ENCODE results near the gene OTOP1. TPM values are rescaled to one million over a fixed set of nuclear protein-coding genes. Genes with fewer than 3 reads are reported as not detected.
A peak's percentile ranks its signal among the peaks of the same experiment; 100 is the strongest.

OTOP1 gene
- total RNA-seq (not detected), polyA plus RNA-seq (not detected)

DNA sequence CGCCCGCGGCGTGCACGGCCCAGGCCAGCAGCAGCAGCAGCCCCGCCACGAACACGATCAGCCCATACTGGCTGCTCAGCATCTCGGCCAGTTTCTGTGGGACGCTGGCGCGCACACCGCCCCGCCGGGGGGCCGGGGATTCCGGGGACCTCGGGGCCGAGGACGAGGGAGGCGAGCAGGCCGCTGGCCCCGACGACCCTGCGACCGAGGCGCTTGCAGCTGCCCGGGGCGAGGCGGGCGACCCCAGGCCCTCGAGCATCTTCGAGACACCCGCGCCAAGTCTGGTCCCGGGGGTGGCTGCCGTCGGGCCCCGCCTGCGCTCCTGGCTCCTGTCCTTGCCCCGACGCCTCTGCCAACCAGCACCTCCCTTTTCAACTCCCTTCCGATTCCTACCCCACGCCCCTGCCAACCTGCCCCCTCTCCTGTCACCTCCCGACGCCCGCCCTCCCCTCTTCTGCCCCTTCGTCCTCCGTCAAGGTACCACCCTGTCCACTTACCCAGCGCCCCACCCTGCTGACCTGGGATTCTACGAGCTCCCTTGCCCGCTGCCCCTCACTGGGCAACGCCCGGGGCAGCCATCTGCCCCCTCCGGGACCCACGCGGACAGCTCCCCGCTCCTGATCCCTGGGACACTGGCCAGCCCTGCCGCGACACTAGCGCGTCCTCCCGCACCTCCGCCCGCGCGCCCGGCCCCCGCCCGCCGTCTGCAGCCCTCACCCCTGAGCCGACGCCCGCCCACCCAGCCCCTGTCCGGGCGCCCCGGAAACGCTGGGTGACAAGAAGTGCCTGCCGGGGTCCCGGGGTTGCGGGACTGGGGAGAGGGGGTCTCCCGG is at the start of gene OTOP1:
TSS of gene OTOP1 (minus strand) at position 324 of the 833 bp plus-strand sequence. CDS start at position 259, 65 bp downstream.
- Mint-ChIP-seq H3K36me3 (peaks cover 3% of the 10 kb centered on the region), H3K27me3 (peaks cover 44% of the 10 kb centered on the region), H3K9me3 (peaks cover 0 to 9% (median 0%) of the 10 kb centered on the region in 7 donors), H3K27ac (no peak within 1 kb of the TSS), H3K4me3 (peak within 1 kb of the TSS in 3 of 4 donors; percentile 19 to 56 (median 50)), H3K4me1 (peaks cover 0 to 13% (median 1%) of the 10 kb centered on the region in 4 donors)
- no peak within 1 kb of the TSS for H3K27ac ChIP-seq (ENCODE audit: insufficient read depth, low read length, poor library complexity, severe bottlenecking)
- DNase-seq (no peak), ATAC-seq (ENCODE audit: low read depth in 2 of 2) (no peak)
- H3K4me1 ChIP-seq (ENCODE audit: control insufficient read depth, insufficient read depth, low read length, poor library complexity, severe bottlenecking) = no peaks in the 10 kb centered on the region
- H3K9me3 ChIP-seq (ENCODE audit: control insufficient read depth in 2 of 2, low read length in 2 of 2) = no peaks in the 10 kb centered on the region
- no peak within 1 kb of the TSS for H3K4me3 ChIP-seq (ENCODE audit: low read depth, low read length)
- H3K27me3 ChIP-seq (ENCODE audit: control insufficient read depth, insufficient read depth, low read length) = peaks cover 2% of the 10 kb centered on the region
- no peaks in the 10 kb centered on the region for H3K36me3 ChIP-seq (ENCODE audit: control insufficient read depth, insufficient read depth, low read length)

GRCh38 chr4:4274226-4274625 is 47.5 kb upstream of the OTOP1 start:
- H3K27ac Mint-ChIP-seq = peak overlapping the region in 2 of 3 donors; percentile 70 to 95
- no peaks in the 10 kb centered on the region for H3K27me3 Mint-ChIP-seq
- peaks cover 57% of the 10 kb centered on the region for H3K36me3 Mint-ChIP-seq
- no peak overlapping the region for H3K4me3 Mint-ChIP-seq
- peaks cover 0 to 1% (median 0%) of the 10 kb centered on the region in 7 donors for H3K9me3 Mint-ChIP-seq
- peaks cover 62% of the 10 kb centered on the region for H3K36me3 ChIP-seq (ENCODE audit: control insufficient read depth, insufficient read depth, low read length)
- no peaks in the 10 kb centered on the region for H3K27me3 ChIP-seq (ENCODE audit: control insufficient read depth, insufficient read depth, low read length)
- no peak for ATAC-seq (ENCODE audit: low read depth in 2 of 2)
- no peak for DNase-seq
- no peak overlapping the region for H3K27ac ChIP-seq (ENCODE audit: insufficient read depth, low read length, poor library complexity, severe bottlenecking)
- no peak overlapping the region for H3K4me3 ChIP-seq (ENCODE audit: low read depth, low read length)
- H3K4me1 ChIP-seq (ENCODE audit: control insufficient read depth, insufficient read depth, low read length, poor library complexity, severe bottlenecking) = no peaks in the 10 kb centered on the region
- no peaks in the 10 kb centered on the region for H3K9me3 ChIP-seq (ENCODE audit: control insufficient read depth in 2 of 2, low read length in 2 of 2)
- H3K4me1 Mint-ChIP-seq = peaks cover 4 to 22% (median 15%) of the 10 kb centered on the region in 4 donors

GRCh38 chr4:4271912-4272311 is 45.2 kb upstream of the OTOP1 start:
- Histone ChIP-seq H3K36me3 (ENCODE audit: control insufficient read depth, insufficient read depth, low read length) (peaks cover 49% of the 10 kb centered on the region), H3K27me3 (ENCODE audit: control insufficient read depth, insufficient read depth, low read length) (no peaks in the 10 kb centered on the region), H3K4me1 (ENCODE audit: control insufficient read depth, insufficient read depth, low read length, poor library complexity, severe bottlenecking) (peaks cover 3% of the 10 kb centered on the region), H3K27ac (ENCODE audit: insufficient read depth, low read length, poor library complexity, severe bottlenecking) (no peak overlapping the region), H3K4me3 (ENCODE audit: low read depth, low read length) (no peak overlapping the region), H3K9me3 (ENCODE audit: control insufficient read depth in 2 of 2, low read length in 2 of 2) (no peaks in the 10 kb centered on the region)
- Mint-ChIP-seq H3K27me3 (no peaks in the 10 kb centered on the region), H3K9me3 (peaks cover 0 to 1% (median 0%) of the 10 kb centered on the region in 7 donors), H3K27ac (peak overlapping the region in 1 of 3 donors; percentile 80), H3K4me3 (no peak overlapping the region), H3K36me3 (peaks cover 55% of the 10 kb centered on the region), H3K4me1 (peaks cover 4 to 29% (median 20%) of the 10 kb centered on the region in 4 donors)
- DNase-seq (no peak), ATAC-seq (ENCODE audit: low read depth in 2 of 2) (no peak)

- peaks cover 0 to 1% (median 0%) of the 10 kb centered on the region in 7 donors for H3K9me3 Mint-ChIP-seq
- H3K4me3 ChIP-seq (ENCODE audit: low read depth, low read length) = no peak overlapping the region
- H3K27me3 ChIP-seq (ENCODE audit: control insufficient read depth, insufficient read depth, low read length) = no peaks in the 10 kb centered on the region
- H3K36me3 ChIP-seq (ENCODE audit: control insufficient read depth, insufficient read depth, low read length) = peaks cover 44% of the 10 kb centered on the region
- H3K4me1 ChIP-seq (ENCODE audit: control insufficient read depth, insufficient read depth, low read length, poor library complexity, severe bottlenecking) = peaks cover 3% of the 10 kb centered on the region
- H3K9me3 ChIP-seq (ENCODE audit: control insufficient read depth in 2 of 2, low read length in 2 of 2) = no peaks in the 10 kb centered on the region
- no peak for ATAC-seq (ENCODE audit: low read depth in 2 of 2)
- peak overlapping the region in 1 of 3 donors; percentile 43 for H3K27ac Mint-ChIP-seq
- peak overlapping the region; percentile 49 for H3K27ac ChIP-seq (ENCODE audit: insufficient read depth, low read length, poor library complexity, severe bottlenecking)
- H3K36me3 Mint-ChIP-seq = peaks cover 59% of the 10 kb centered on the region
- no peaks in the 10 kb centered on the region for H3K27me3 Mint-ChIP-seq
- H3K4me3 Mint-ChIP-seq = peak overlapping the region in 1 of 4 donors; percentile 86
- DNase-seq = no peak
- H3K4me1 Mint-ChIP-seq = peaks cover 4 to 29% (median 20%) of the 10 kb centered on the region in 4 donors
Measured at GRCh38 chr4:4270529-4270928, 43.8 kb upstream of the OTOP1 start.

DNA sequence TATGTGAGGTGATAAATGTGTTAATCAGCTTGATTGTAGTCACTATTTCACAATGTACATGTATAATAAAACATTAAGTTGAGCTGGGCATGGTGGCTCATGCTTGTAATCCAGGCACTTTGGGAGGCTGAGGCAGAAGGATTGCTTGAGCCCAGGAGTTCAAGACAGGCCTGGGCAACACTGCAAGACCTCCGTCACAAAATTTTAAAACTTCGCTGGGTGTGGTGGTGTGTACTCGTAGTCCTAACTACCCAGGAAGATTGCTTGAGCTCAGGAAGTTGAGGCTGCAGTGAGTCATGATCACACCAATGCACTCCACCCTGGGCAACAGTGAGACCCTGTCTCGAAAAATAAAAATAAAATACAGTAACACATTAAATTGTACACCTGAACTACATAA is 43.1 kb upstream of the OTOP1 start:
- peaks cover 54% of the 10 kb centered on the region for H3K36me3 Mint-ChIP-seq
- peak overlapping the region in 2 of 4 donors; percentile 29 to 86 for H3K4me3 Mint-ChIP-seq
- H3K4me1 Mint-ChIP-seq = peaks cover 4 to 29% (median 20%) of the 10 kb centered on the region in 4 donors
- Histone ChIP-seq H3K9me3 (ENCODE audit: control insufficient read depth in 2 of 2, low read length in 2 of 2) (no peaks in the 10 kb centered on the region), H3K4me1 (ENCODE audit: control insufficient read depth, insufficient read depth, low read length, poor library complexity, severe bottlenecking) (peaks cover 3% of the 10 kb centered on the region), H3K36me3 (ENCODE audit: control insufficient read depth, insufficient read depth, low read length) (peaks cover 41% of the 10 kb centered on the region), H3K4me3 (ENCODE audit: low read depth, low read length) (peak overlapping the region; percentile 16), H3K27me3 (ENCODE audit: control insufficient read depth, insufficient read depth, low read length) (no peaks in the 10 kb centered on the region), H3K27ac (ENCODE audit: insufficient read depth, low read length, poor library complexity, severe bottlenecking) (peak overlapping the region; percentile 49)
- peak in 2 of 3 donors; percentile 13 to 73 for DNase-seq
- no peaks in the 10 kb centered on the region for H3K27me3 Mint-ChIP-seq
- peak; percentile 52 to 74 for ATAC-seq (ENCODE audit: low read depth in 2 of 2)
- peaks cover 0 to 1% (median 0%) of the 10 kb centered on the region in 7 donors for H3K9me3 Mint-ChIP-seq
- H3K27ac Mint-ChIP-seq = peak overlapping the region; percentile 43 to 84 (median 51)

- ATAC-seq (ENCODE audit: low read depth in 2 of 2) (peak in 1 of 2 donors; percentile 38), DNase-seq (peak in 2 of 3 donors; percentile 29 to 74)
- Mint-ChIP-seq H3K9me3 (peaks cover 0 to 1% (median 0%) of the 10 kb centered on the region in 7 donors), H3K36me3 (peaks cover 49% of the 10 kb centered on the region), H3K27me3 (peaks cover 5% of the 10 kb centered on the region), H3K27ac (peak overlapping the region; percentile 43 to 84 (median 70)), H3K4me3 (peak overlapping the region in 2 of 4 donors; percentile 8 to 86), H3K4me1 (peaks cover 4 to 26% (median 20%) of the 10 kb centered on the region in 4 donors)
- Histone ChIP-seq H3K27ac (ENCODE audit: insufficient read depth, low read length, poor library complexity, severe bottlenecking) (peak overlapping the region; percentile 49), H3K4me1 (ENCODE audit: control insufficient read depth, insufficient read depth, low read length, poor library complexity, severe bottlenecking) (peaks cover 3% of the 10 kb centered on the region), H3K9me3 (ENCODE audit: control insufficient read depth in 2 of 2, low read length in 2 of 2) (no peaks in the 10 kb centered on the region), H3K4me3 (ENCODE audit: low read depth, low read length) (no peak overlapping the region), H3K36me3 (ENCODE audit: control insufficient read depth, insufficient read depth, low read length) (peaks cover 36% of the 10 kb centered on the region), H3K27me3 (ENCODE audit: control insufficient read depth, insufficient read depth, low read length) (no peaks in the 10 kb centered on the region)
Measured at GRCh38 chr4:4269331-4269731, 42.6 kb upstream of the OTOP1 start.

- H3K27me3 Mint-ChIP-seq = peaks cover 5% of the 10 kb centered on the region
- Histone ChIP-seq H3K27me3 (ENCODE audit: control insufficient read depth, insufficient read depth, low read length) (no peaks in the 10 kb centered on the region), H3K27ac (ENCODE audit: insufficient read depth, low read length, poor library complexity, severe bottlenecking) (peak overlapping the region; percentile 49), H3K36me3 (ENCODE audit: control insufficient read depth, insufficient read depth, low read length) (peaks cover 32% of the 10 kb centered on the region), H3K4me1 (ENCODE audit: control insufficient read depth, insufficient read depth, low read length, poor library complexity, severe bottlenecking) (peaks cover 3% of the 10 kb centered on the region), H3K4me3 (ENCODE audit: low read depth, low read length) (no peak overlapping the region), H3K9me3 (ENCODE audit: control insufficient read depth in 2 of 2, low read length in 2 of 2) (no peaks in the 10 kb centered on the region)
- peak overlapping the region; percentile 70 to 84 (median 84) for H3K27ac Mint-ChIP-seq
- peaks cover 4 to 25% (median 20%) of the 10 kb centered on the region in 4 donors for H3K4me1 Mint-ChIP-seq
- peaks cover 46% of the 10 kb centered on the region for H3K36me3 Mint-ChIP-seq
- no peak for ATAC-seq (ENCODE audit: low read depth in 2 of 2)
- peak overlapping the region in 2 of 4 donors; percentile 56 to 86 for H3K4me3 Mint-ChIP-seq
- peaks cover 0 to 1% (median 0%) of the 10 kb centered on the region in 7 donors for H3K9me3 Mint-ChIP-seq
- DNase-seq = no peak
Measured at GRCh38 chr4:4268776-4269175, 42.0 kb upstream of the OTOP1 start.
